HPDE6-E6E7 (cell line): ENCODE results near the gene CAMTA1.
"Not testable (repeated sequence)": the region's sequence is repeated elsewhere in the genome, so short reads cannot be mapped to it uniquely, and the experiment has no call there.

ENCODE experiments used
- DNase-seq: peaks from one replicate; pipeline ENCODE4 v3.0.0; 2011; ENCODE audit warnings: missing footprints; ENCODE audit errors: extremely low spot score

CAMTA1 gene

GRCh38 chr1:7587108-7587772 is 802.0 kb downstream of the CAMTA1 start:
- no peak for DNase-seq

GRCh38 chr1:7587773-7588456 is 802.7 kb downstream of the CAMTA1 start:
- DNase-seq, result no peak

- no peak for DNase-seq
Observed at GRCh38 chr1:7588457-7588827, 803.2 kb downstream of the CAMTA1 start.

- DNase-seq, result no peak
Observed at GRCh38 chr1:7589080-7589735, 804.0 kb downstream of the CAMTA1 start.

- DNase-seq, result no peak
Observed at GRCh38 chr1:7589774-7590425, 804.6 kb downstream of the CAMTA1 start.

GRCh38 chr1:7590426-7590790 is 805.2 kb downstream of the CAMTA1 start:
- no peak for DNase-seq

DNA sequence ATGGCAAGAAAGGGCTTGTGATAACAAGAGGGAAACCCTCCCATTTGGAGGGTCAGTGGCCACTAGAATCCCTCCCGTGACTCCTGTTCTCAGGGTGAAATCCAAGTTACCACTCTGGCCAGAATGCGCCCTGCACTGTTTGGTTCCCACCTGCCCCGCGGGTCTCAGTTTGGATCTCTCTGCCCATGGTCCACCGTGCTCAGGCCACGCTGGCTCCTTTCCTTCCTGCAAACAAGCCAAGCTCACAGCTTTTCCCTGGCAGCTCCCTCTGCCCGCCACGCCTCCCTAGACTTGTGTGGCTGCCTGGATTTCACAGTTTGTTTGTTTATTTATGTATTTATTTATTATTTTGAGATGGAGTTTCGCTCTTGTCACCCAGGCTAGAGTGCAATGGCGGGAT is 806.3 kb downstream of the CAMTA1 start:
- no peak for DNase-seq

GRCh38 chr1:7592120-7592798 is 807.0 kb downstream of the CAMTA1 start:
- DNase-seq, result no peak

GRCh38 chr1:7594002-7594713 is 808.9 kb downstream of the CAMTA1 start:
- DNase-seq, result no peak

DNA sequence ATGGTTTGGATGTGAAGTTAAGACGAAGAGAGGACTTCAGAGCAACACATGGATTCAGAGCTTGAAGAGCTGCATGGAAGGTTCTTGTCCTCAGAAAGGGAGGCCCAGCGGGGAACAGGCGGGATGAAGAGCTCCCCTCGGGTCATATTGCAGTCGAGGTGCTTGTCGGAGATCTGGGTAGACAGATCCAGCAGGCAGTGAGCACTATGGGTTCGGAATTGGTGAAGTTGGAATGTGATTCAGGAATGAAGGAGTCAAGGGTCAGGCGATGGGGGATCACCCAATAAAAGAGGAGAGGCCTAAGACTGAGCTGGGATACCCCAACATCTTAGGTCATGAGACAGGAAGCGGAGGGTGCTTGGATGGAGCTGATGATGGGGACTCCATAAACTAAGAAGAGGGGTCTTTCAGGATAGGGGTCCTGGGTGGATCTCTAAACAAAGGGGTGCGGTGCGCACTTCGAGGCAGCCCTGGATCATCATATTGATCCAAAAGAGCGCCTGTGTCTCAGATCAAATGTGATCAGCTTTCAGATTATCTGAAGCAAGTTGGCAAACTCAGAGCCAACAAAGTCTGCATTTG is 809.6 kb downstream of the CAMTA1 start:
- no peak for DNase-seq

DNA sequence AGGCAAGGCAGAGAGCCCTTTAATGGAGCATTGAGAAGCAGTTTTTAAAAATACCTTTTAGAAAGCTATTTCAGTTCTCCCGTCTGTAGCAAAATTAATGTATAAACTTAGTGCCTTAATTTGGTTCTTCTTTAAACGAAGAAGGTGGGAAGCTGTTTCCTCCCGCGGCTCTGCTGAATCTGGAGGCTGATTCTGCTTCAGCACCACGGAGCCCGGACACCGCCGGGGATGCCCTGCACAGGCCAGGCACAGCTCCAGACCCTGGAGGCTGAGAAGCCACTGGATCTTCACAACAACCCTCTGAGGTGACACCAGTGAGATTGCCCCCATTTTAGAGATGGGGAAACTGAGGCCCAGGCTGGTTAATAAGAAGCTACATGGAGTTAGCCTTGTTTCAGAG is 810.1 kb downstream of the CAMTA1 start:
- DNase-seq, result no peak

DNA sequence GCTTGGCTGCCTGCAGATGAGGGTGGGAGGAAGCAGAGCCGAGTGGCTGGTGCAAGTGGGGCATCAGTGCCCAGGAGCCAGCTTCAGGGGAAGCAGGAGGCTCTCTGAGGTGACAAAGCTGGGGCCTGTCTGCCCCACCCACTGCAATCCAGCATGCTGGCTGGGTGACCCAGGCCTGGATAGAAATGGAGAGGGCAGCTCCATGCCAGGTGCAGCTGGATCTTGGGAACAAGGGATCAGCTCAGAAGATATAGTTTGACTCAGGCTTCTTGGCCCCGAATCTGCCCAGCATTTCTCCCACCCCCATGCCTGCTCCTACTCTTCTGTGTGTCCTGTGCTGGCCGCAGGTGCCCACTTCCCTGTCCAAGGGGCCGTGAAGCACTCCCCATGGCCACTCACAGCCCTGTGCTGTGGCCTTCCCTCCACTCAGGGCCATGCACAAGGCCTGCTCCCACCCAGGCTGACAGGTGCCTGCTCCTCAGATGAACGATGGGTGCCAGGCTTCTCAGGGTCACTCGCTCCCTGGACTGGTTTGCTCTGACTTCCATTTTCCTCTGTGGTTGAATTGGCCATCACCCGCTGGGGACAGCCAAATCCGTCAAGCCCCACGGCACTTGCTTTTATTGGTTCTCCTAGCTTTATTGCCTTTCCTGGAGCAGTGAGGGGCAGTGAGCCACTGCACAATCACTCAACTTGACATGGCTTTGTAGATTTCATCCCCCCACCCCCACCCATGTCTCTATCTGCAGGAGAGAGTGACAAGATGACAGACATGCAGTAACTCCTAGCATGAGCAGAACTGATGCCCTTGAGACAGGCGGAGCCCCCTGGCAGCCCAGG is 811.1 kb downstream of the CAMTA1 start:
- no peak for DNase-seq

DNA sequence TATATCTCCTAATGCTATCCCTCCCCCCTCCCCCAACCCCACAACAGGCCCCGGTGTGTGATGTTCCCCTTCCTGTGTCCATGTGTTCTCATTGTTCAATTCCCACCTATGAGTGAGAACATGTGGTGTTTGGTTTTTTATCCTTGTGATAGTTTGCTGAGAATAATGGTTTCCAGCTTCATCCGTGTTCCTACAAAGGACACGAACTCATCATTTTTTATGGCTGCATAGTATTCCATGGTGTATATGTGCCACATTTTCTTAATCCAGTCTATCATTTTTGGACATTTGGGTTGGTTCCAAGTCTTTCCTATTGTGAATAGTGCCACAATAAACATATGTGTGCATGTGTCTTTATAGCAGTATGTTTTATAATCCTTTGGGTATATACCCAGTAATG is 812.8 kb downstream of the CAMTA1 start:
- DNase-seq, result not testable (repeated sequence)

DNA sequence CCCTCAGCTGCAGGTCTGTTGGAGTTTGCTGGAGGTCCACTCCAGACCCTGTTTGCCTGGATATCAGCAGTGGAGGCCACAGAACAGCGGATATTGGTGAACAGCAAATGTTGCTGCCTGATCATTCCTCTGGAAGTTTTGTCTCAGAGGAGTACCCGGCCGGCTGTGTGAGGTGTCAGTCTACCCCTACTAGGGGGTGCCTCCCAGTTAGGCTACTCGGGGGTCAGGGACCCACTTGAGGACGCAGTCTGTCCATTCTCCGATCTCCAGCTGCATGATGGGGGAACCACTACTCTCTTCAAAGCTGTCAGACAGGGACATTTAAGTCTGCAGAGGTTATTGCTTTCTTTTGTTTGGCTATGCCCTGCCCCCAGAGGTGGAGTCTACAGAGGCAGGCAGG is 819.7 kb downstream of the CAMTA1 start:
- DNase-seq, result not testable (repeated sequence)

- DNase-seq, result no peak
Observed at GRCh38 chr1:7606096-7606495, 820.8 kb downstream of the CAMTA1 start.

DNA sequence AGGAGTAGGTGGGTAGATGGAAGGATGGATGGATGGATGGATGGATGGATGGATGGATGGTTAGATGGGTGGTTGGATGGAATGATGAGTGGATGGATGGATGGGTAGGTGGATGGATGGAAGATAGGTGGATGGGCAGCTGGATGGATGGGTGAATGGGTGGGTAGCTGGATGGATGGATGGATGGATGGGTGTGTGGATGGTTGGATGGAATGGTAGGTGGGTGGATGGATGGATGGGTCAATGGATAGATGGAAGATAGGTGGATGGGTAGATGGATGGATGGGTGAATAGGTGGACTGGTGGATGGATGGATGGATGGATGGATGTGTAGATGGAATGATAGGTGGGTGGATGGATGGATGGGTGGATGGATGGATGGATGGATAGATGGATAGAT is 821.8 kb downstream of the CAMTA1 start:
- DNase-seq, result no peak

GRCh38 chr1:7608628-7609305 is 823.5 kb downstream of the CAMTA1 start:
- no peak for DNase-seq

- no peak for DNase-seq
Observed at GRCh38 chr1:7609311-7609994, 824.2 kb downstream of the CAMTA1 start.
